Liver (tissue), 3 donors: ENCODE data around the gene E2F8.

ENCODE experiments used
- CTCF ChIP-seq: fragments of 150-350 bp; IDR thresholded peaks from 2 replicates; pipeline ENCODE4 v1.5.1; 2017; ENCODE audit warnings: improper control_type of control experiment, low read depth, low read length; ENCODE audit not compliant: missing input control
- EGR1 ChIP-seq, 2 donors: IDR thresholded peaks; 2 replicates each; pipeline ENCODE4 v1.6.1; 2016 to 2018; ENCODE audit warnings: antibody characterized with exemption in 2 of 2, low read depth in 2 of 2
- RAD21 ChIP-seq, 2 donors: IDR thresholded peaks; 2 replicates each; pipeline ENCODE4 v1.6.1; 2016; ENCODE audit warnings: antibody characterized with exemption in 2 of 2, mild to moderate bottlenecking in 2 of 2
- SP1 ChIP-seq: IDR thresholded peaks from 2 replicates; pipeline ENCODE4 v1.6.1; 2018; ENCODE audit warnings: antibody characterized with exemption, mild to moderate bottlenecking
- donor health status: healthy.
- donor health status: healthy.

DNA sequence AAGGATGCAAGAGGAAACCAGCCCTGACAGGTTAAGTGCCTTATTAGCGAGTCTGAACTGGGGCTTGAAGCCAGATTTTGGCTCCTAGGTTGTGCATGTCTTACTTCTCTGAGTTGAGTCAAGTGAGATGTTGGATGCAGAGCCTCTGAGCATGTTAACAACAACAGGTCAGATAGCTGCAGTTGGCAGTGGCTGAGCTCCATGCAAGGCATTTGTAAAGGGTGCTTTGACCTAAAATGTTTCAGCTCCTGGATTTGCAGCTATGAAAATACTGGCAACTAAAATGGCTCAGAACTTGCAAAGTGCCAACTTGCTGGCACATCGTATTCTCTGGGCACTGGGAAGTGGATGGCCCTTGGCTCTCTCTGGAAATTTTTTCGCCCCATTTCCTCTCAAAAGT is 22.5 kb downstream of the E2F8 start:
- TF ChIP-seq SP1 (no peak), CTCF (no peak), RAD21 (IDR thresholded peaks at IDR 0.05) (no peak), EGR1 (IDR thresholded peaks at IDR 0.05; ENCODE audit: low read depth in 2 of 2) (no peak)
